HG02973 (cell line): ENCODE data around the gene PAX1.

Source experiments
- ATAC-seq: cut with Tn5 transposase; IDR thresholded peaks from one replicate; pipeline ENCODE4 v1.9.1; 2021; ENCODE audit warnings: moderate library complexity; ENCODE audit not compliant: unreplicated experiment

Gene PAX1

GRCh38 chr20:21702553-21703470, 2.7 kb upstream of the PAX1 start:
- ATAC-seq, result no peak

- ATAC-seq, result no peak
Measured at GRCh38 chr20:21703717-21704407, 1.6 kb upstream of the PAX1 start.

GRCh38 chr20:21704408-21705385, 767 bp upstream of the PAX1 start:
- no peak for ATAC-seq

GRCh38 chr20:21706261-21707195, 1.1 kb downstream of the PAX1 start:
- ATAC-seq, result no peak

- no peak for ATAC-seq
Measured at GRCh38 chr20:21707267-21707666, 1.8 kb downstream of the PAX1 start.

- ATAC-seq, result no peak
Measured at GRCh38 chr20:21707999-21708737, 2.7 kb downstream of the PAX1 start.

GRCh38 chr20:21708738-21709534, 3.5 kb downstream of the PAX1 start:
- ATAC-seq, result no peak

- ATAC-seq, result no peak
Measured at GRCh38 chr20:21709535-21709904, 4.1 kb downstream of the PAX1 start.

GRCh38 chr20:21710341-21710740, 4.9 kb downstream of the PAX1 start:
- ATAC-seq, result no peak

- no peak for ATAC-seq
Measured at GRCh38 chr20:21710863-21711431, 5.5 kb downstream of the PAX1 start.

GRCh38 chr20:21712443-21713059, 7.1 kb downstream of the PAX1 start:
- ATAC-seq, result no peak

GRCh38 chr20:21713470-21713869, 8.0 kb downstream of the PAX1 start:
- ATAC-seq, result no peak

GRCh38 chr20:21713901-21714296, 8.4 kb downstream of the PAX1 start:
- ATAC-seq, result no peak

- ATAC-seq, result no peak
Measured at GRCh38 chr20:21714297-21715192, 9.1 kb downstream of the PAX1 start.

- no peak for ATAC-seq
Measured at GRCh38 chr20:21715193-21715881, 9.9 kb downstream of the PAX1 start.

GRCh38 chr20:21719592-21720214, 14.2 kb downstream of the PAX1 start:
- no peak for ATAC-seq
